Measurements from ENCODE around the gene GNAT3.

GNAT3 gene
- total RNA-seq = 0 to 0.03 (median 0) reads per million in 18 experiments

DNA sequence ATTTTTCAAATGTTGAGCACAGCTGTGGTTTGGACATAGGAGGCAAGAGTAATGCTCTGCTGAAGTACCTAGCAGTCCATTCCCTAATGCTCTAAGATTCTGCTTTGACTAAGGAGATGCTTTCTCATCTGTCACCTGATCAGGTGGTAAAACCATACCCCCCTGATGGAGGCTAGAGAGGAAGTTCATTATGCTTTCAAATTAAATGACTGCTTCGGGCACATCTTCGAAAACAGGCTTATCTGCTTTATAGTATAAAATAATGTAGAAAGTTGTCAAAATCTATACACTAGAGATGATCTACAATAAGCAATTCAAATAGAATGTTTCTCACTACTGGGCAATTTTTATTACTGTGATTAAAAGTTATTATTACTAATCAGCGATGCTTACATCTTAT lies at the start of gene GNAT3:
Gene GNAT3 (minus strand): TSS at position 101 of the 400 bp plus-strand sequence. CDS start 138 bp downstream, outside the sequence.
- no peak for DNase-seq

DNA sequence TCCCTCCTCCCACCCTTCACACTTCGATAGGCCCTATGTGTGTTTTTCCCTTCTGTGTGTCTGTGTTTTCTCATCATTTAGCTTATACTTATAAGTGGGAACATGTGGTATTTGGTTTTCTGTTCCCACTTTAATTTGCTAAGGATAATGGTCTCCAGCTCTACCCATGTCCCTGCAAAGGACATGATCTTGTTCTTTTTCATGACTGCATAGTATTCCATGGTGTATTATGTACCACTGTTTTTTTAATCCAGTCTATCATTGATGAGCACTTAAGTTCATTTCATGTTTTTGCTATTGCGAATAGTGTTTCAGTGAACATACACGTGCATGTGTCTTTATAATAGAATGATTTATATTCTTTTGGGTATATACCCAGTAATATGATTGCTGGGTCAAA lies 46.3 kb upstream of the GNAT3 start:
- DNase-seq = no peak

DNA sequence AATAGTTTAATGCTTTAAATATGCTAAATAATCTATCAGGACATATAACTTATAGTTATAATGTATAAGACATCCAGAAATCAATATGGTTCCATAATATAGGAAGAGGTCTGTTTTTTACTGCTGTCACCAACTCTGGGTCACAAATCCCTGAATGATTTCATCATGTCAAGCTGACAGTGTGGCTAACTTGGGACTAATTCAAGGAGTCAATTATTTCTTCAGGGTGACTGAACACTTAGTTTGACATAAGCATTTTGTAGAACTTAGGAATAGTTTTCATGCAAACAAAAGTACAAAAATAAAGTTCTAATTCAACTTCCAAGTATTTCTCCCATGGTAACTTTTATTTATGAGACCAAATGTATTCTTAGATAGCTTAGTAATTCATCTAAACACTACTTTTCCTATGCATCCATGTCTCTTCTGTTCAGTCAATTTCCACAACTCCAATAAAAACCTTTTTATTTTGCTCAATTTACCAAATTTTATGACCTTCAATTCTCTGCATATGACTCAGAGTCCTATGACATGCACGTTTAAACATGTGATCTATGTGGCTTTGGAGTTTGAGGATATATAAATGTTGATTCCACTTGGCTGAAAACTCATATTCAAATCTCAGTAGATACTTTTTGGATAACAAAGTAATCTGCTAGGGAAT lies 40.3 kb upstream of the GNAT3 start:
- peak; percentile 3 to 4 for DNase-seq

DNA sequence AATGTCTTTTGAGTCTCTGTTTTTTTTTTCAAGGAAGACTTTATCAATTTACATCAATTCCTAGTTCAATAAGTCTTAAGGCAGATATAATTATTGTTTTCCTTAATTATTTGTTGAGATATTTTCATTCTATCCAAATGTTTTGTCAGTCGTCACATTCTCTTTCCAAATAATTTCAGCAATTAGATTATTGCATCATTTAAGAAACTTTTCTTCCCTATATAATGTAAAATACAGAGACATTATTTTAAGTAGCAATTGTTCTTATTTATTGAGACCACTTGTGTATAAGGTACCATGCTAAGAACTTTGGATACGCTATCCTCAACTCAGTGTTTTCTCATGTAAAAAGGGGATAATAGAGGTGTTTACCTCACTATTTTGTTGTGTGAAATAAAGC lies 38.1 kb upstream of the GNAT3 start:
- no peak for DNase-seq

DNA sequence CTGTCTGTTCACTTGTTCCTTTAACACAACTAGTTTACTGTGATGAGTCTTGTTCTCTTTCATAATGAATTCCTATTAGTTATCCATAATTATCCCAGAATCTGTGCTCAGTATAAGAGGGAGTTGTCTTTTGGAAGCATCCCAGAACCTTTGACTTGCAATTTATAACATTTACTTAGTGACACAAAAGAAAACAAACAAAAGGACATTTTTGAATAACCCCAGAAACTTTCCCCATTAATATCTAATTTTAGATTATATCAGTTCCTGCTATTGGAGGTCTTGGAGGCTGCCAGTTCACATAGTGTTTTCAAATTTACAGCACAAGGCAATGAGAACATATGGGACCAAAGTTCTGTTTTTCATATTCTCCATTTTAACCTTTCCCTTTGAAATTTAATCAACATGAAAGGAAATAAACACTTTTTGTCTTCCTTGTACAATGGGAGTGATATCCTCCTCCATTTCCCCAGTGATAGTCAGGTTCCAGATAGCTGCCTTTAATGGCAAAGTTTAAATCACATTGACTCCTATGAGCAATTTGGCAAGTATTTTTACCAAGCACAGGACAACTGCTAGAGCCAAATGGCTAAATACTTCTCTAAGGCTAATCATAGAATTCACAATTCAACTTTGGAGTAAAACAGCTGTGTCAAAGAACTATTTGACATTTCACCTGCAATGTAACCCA lies 37.1 kb upstream of the GNAT3 start:
- DNase-seq = no peak

DNA sequence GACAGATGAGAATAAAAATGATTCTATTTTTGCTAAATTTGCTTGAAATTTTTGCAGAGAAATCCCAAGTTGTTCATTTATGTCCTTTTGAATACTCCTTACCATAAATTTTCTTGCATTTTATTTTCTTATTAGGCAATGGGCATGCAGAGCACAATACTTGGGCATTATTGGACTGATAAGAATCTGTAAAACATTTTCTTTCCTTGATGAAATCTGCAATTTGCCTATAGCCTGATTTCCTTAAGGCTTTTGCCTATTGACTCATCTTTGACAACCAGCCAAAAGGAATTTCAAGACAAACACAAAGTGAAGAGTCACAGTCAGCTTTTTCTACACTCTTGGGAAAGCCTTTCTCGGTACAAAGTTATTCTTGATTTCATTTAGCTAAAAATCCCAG lies 30.5 kb upstream of the GNAT3 start:
- no peak for DNase-seq

DNA sequence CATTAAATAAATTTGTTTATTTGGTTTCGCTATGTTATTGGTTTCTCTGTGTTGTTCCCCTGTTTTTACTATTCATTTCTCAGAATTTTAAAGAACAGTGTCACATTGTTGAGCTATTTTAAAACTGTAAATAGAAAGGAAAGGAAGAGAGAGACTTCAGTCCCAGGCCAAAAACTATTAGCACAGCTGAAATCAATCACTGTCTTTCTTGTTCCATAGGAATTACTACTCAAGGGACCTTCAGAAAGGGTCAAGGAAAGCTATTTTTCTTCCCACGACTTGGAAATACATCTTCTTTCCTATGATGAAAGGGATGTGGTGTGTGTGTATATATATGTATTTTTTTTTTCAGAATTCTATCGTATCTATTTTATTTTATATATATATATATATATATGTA lies 29.0 kb upstream of the GNAT3 start:
- DNase-seq = no peak

DNA sequence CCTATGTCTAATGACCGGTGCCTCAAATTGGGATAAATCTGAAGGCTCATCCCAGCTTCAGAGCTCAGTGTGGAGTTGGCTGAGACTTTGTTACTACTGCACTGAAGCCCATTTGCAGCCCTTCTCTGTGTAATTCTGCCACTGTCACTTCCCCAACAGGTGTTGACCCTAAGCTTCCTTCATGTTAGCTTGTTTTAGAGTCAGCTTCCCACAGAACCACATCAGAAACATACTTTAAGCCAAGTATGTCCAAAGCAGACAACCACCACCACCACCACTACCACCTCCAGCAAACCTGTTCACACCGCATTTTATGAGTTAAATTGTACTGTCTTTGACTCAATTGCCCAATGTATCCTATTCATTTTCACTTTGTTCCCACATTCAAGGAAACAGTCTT lies 25.2 kb upstream of the GNAT3 start:
- no peak for DNase-seq

DNA sequence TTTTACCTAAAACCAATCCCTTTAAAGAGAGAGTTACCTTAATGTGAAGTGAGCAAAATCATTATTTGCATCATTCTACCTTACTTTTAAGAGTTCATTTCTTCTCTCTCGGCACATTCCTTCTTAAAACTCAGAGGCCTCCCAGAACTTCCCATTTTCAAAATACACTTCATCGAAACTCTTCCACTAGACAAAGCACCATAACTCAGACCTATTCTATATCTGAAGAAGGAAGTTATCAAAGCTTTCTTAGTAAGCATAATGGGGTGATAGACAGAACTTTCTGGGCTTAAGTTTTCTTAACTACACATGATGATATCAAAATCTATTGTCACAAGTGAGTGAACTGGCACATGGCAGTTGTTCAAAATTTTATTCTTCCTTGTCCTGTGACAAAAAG lies 24.6 kb upstream of the GNAT3 start:
- peak; percentile 17 to 33 for DNase-seq

DNA sequence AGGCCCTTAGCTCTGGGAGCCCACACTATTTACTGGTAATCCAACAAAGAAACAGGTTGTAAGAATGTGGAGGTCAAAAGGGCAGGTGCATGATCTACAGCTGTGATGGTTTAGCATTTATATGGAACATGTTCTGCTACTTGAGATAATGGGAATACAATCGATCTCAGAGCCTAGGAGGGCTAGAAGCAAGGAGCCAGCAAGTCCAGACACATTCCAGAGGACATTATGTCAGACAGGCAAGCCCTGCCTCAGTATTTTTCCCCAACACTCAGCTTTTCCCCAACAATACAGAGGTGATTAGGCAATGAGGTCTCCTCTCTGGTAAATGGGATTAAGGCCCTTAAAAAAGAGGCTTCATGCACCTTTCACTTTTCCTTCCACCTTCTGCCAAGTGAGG lies 21.4 kb upstream of the GNAT3 start:
- no peak for DNase-seq

DNA sequence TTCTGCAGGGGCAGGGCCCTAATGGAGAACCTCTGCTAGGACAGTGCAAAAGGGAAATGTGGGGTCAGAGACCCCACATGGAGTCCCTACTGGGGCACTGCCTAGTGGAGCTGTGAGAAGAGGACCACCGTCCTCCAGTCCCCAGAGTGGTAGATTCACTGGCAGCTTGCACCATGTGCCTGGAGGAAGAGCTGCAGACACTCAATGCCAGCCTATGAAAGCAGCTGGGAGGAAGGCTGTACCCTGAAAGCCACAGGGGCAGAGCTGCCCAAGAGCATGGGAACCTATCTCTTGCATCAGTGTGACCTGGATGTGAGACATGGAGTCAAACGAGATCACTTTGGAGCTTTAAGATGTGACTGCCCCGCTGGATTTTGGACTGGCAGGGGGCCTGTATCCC lies 20.3 kb upstream of the GNAT3 start:
- DNase-seq = no peak

DNA sequence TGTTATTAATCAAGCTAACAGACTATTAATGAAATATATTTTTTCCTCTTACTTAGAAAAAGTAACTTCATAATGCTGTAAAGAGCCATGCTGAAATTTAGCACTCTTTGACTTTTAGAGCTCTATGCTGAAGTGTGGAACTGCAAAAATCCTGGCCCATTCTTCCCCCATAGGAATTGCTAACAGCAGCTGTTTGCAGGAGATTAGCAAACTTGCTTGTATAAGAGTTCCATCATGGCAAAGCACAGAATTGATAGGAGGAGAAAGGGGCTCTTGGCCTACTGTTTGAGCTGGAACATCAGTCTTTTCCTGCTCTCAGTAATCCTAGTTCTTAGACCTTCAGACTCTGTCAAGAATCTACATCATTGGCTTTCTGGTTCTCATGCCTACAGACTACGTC lies 18.3 kb upstream of the GNAT3 start:
- DNase-seq = no peak

DNA sequence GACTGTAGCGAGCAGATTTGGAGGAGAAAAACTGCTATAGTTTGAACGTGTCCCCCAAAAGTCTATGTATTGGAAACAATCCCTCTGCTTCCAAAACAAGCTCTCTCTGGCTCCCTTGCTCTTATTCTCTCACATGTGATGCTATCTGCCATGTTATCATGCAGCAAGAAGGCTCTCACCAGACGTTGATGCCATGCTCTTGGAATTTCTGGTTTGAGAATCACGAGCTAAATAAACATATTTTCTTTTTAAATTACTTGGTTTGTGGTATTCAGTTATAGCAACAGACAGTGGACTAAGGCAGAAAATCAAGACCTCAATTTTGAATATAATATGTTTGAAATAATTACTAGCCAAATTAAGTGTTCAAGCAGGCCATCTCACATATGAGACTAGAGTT lies 17.5 kb upstream of the GNAT3 start:
- no peak for DNase-seq

DNA sequence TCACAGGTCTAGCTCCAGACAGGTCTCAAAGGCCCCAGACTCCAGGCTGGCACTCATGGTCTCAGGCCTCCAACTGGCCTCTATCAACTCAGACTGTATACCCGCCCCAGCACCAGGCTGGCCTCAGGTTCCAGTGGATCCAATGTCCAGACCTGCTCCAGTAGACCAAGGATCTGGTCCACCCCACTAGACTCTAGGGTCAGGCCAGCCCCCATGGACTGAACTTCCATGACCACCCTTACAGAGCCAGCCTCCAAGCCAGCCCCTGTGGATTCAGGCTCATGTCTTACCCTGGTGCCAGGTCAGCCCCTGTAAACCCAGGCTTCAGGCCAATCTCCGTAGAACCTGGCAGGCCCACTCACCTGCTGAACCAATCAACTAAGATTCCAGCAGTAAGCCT lies 16.8 kb upstream of the GNAT3 start:
- no peak for DNase-seq

DNA sequence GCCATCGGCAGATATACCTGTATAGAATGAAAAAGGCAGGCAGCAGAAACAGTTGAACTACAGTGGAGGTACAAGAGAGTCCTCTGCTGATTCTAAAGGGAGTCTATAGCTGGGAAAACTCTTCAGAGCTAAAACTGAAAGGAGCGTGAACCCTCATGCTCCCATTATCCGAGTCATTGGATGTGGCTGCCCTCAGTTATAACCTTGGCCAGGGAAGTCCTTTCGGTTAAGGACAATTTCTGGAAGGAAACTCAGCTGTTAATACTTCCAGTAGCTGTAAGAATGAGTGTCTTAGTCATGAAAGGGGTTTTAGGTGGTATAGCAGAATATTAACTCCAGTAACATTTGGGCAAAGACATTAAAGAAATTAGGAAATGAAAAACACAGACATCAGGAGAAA lies 14.6 kb upstream of the GNAT3 start:
- no peak for DNase-seq

DNA sequence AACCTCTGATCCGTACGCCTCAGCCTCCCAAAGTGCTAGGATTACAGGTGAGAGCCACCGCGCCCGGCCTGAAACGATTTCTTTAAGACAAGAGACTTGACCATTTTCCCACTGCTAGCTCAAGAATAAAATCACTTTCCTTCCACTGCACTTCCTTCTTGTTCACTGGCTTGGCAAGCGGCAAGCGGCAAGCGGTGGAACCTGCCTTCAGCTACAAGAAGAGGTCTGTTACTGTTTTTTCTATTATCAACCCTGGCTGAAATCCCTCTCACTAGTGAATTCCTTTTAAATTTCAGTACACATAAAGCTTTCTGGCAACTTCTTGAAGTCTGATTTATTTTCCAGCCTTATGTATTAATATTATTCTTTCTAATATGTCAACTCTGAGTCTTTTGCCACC lies 12.8 kb upstream of the GNAT3 start:
- no peak for DNase-seq

DNA sequence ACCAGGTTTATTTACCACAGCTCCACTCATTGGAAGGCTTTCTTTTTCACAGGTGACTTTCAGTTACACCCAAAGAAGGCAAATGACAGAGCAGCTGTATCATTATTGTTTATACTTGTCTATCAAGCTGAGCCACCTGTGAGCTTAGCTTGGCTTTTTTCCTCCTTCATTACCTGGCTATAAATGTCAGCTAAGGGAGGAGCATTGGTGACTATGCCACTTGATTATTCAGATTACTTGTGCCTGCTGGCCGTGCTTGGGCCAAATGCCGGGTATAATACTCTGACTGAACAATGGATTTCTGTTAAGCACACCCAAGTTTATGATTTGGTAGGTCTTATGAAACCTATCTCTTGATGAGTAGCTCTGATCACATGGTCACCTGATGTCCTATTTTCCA lies 9.9 kb upstream of the GNAT3 start:
- no peak for DNase-seq

DNA sequence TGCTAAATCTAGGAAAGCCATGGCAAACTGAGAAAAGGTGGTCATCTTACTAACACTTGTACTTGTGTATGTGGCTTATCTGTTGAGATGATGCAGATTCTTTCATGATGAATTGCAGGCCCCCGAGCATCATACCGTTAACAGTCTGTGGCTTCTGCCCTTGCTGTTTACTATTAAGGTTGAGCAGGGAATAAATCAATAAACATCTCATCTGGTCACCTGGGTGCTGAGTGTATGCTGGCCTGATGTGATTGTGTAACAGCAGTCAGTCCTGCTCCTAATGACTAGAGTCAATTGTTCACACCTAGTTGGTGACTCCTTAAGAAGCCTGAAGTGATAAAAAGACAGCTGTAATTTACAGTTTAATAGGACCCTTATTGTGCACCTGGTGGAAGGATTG lies 8.3 kb upstream of the GNAT3 start:
- no peak for DNase-seq

DNA sequence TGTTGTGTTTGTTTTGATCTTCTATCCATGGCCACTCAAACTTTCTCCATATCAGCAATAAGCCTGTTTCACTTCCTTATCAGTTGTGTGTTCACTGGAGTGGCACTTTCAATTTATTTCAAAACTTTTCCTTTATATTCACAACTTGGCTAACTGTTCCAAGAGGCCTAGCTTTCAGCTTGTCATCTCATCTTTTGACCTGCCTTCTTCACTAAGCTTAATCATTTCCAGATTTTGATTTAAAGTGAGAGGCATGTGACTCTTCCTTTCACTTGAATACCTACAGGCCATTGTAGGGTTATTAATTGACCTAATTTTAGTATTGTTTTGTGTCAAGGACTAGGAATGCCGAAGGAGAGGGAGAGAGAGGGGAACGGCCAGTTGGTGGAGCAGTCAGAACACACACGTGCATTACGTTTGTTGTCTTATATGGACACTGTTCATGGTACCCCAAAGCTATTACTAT lies 5.5 kb upstream of the GNAT3 start:
- DNase-seq = peak; percentile 24 to 49

DNA sequence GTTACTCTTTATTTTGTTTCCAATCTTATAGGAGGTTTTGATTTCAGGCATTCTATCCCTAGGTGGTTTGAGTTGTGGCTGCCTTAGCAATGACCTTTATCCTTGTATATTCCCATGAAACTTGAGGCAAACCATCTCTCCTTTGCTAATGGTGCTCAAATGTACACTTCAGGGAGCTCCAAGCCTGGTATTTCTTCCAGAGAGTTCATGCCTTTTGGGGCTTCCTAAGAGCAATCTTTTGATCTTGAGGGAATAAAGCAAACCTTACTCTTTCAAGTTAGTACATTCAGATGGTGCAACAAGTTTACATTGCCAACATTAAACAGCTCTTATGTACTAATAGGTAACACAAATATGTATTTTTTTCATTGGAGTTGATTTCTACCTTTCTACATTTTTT lies 3.4 kb upstream of the GNAT3 start:
- DNase-seq = no peak

DNA sequence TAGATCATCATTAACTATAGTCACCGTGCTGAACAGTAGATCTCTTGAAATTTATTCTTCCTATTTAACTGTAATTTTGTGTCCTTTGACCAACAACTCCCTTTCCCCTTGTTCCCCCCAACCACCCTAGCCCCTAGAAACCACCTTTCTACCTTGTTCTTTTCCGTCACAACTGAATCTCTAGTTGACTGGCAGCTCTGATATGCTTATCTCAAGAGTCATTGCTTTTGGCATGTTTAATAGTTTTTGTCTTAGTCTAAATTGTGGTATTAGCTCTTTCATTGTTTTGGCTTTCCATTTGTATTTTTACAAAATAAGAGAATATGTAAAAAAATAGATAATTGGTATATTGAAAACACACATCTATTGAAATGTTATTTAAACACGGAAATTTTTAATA lies 1.8 kb downstream of the GNAT3 start:
- DNase-seq = no peak

DNA sequence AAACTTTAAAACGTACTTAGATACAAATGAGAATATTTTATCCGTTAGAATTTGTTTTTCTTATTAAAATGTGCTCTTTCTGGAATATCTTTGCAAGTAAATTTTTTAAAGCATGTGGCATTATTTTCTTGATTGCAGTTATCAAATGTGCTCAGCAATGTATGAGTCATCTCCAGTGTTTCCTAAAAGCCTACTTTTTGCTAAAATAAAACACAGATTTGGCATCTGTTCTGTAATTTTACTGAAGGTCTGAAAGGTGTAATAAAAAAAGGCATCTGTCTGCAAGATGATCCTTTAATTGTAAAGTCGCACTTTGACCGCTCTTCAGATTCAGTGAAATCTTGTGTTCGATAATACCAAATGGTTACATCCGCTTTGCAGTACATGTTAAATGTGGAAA lies 3.4 kb downstream of the GNAT3 start:
- no peak for DNase-seq

DNA sequence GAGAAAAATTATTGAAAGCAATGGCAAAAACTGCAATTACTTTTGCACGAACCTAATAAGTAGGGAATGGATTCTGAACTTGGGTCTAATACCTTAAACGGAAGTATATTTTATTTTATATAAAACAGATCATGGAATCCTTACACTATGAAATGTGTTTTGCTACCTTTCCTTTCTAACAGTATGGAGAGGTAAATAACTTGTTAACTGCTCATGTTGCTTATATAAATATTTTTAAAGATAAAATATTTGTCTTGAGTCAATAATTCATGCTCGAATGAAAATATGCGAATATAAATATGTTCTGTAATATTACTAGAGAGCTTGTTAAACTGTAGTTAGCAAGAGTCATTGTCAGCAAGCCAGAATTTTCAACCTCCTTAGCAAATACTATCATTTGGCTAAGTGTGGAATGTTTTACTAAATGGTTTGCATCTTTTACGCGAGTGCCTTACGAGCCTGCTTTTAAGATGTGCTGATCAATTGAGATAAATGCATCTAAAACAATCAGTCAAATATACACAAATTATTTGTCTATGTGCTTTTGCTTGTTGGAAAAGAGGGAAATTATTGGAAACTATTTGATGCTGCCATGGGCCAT lies 5.9 kb downstream of the GNAT3 start:
- no peak for DNase-seq

DNA sequence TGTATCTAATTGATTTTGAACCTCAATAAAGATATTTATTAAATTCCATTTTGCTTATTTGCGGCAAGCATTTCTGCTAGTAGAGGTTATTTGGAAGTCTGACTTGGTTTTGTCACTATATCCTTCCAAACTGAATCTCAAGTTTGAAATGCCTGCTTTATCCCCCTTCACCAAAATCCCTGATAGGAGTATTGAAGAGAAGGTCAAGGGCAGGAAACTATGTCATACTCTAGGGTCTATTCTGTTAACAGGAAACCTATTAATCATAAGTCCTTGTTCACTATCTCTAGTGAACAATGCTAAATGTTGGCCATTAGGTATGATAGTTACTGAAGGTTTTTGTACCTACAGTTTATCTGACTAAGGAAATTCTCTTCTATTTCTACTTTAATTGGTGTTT lies 11.5 kb downstream of the GNAT3 start:
- no peak for DNase-seq
